Epidermal melanocyte (primary cell): Measurements from ENCODE around the gene SLC9A9.
"Not testable (repeated sequence)": the region's sequence is repeated elsewhere in the genome, so short reads cannot be mapped to it uniquely, and the experiment has no call there.

Experiments
- DNase-seq: peaks from one replicate; pipeline ENCODE4 v3.0.0; 2011; ENCODE audit warnings: low spot score; ENCODE audit not compliant: insufficient read length

The SLC9A9 gene

GRCh38 chr3:143295201-143296080 lies 552.8 kb downstream of the SLC9A9 start:
- DNase-seq, result no peak

- DNase-seq, result no peak
Measured at GRCh38 chr3:143294188-143294587, 554.1 kb downstream of the SLC9A9 start.

- no peak for DNase-seq
Measured at GRCh38 chr3:143291836-143292447, 556.3 kb downstream of the SLC9A9 start.

- no peak for DNase-seq
Measured at GRCh38 chr3:143288944-143289343, 559.3 kb downstream of the SLC9A9 start.

GRCh38 chr3:143287403-143287802 lies 560.9 kb downstream of the SLC9A9 start:
- no peak for DNase-seq

GRCh38 chr3:143286392-143287010 lies 561.8 kb downstream of the SLC9A9 start:
- DNase-seq, result no peak

GRCh38 chr3:143283432-143284128 lies 564.7 kb downstream of the SLC9A9 start:
- no peak for DNase-seq

- no peak for DNase-seq
Measured at GRCh38 chr3:143280984-143281383, 567.3 kb downstream of the SLC9A9 start.

- not testable (repeated sequence) for DNase-seq
Measured at GRCh38 chr3:143279567-143279966, 568.7 kb downstream of the SLC9A9 start.

- DNase-seq, result no peak
Measured at GRCh38 chr3:143278721-143279120, 569.5 kb downstream of the SLC9A9 start.

GRCh38 chr3:143277531-143277930 lies 570.7 kb downstream of the SLC9A9 start:
- no peak for DNase-seq

GRCh38 chr3:143276592-143276991 lies 571.7 kb downstream of the SLC9A9 start:
- no peak for DNase-seq

GRCh38 chr3:143273975-143274690 lies 574.1 kb downstream of the SLC9A9 start:
- DNase-seq, result no peak

GRCh38 chr3:143271136-143271535 lies 577.1 kb downstream of the SLC9A9 start:
- no peak for DNase-seq

GRCh38 chr3:143269741-143270140 lies 578.5 kb downstream of the SLC9A9 start:
- no peak for DNase-seq

- no peak for DNase-seq
Measured at GRCh38 chr3:143267989-143268388, 580.3 kb downstream of the SLC9A9 start.

- no peak for DNase-seq
Measured at GRCh38 chr3:143266927-143267326, 581.3 kb downstream of the SLC9A9 start.

GRCh38 chr3:143266511-143266910 lies 581.8 kb downstream of the SLC9A9 start:
- DNase-seq, result no peak

- DNase-seq, result no peak
Measured at GRCh38 chr3:143265501-143266070, 582.7 kb downstream of the SLC9A9 start.

- DNase-seq, result no peak
Measured at GRCh38 chr3:143263852-143264513, 584.3 kb downstream of the SLC9A9 start.
